Medulla oblongata (tissue), 1 donor: Measurements from ENCODE around the gene TP63.
"Not testable (repeated sequence)": the region's sequence is repeated elsewhere in the genome, so short reads cannot be mapped to it uniquely, and the experiment has no call there.

ENCODE experiments used
- DNase-seq: peaks from one replicate; pipeline ENCODE4 v3.0.0-alpha.2; 2015; ENCODE audit errors: extremely low spot score

TP63 gene

GRCh38 chr3:189625572-189625971 lies 5.6 kb upstream of the TP63 start:
- DNase-seq: no peak

DNA sequence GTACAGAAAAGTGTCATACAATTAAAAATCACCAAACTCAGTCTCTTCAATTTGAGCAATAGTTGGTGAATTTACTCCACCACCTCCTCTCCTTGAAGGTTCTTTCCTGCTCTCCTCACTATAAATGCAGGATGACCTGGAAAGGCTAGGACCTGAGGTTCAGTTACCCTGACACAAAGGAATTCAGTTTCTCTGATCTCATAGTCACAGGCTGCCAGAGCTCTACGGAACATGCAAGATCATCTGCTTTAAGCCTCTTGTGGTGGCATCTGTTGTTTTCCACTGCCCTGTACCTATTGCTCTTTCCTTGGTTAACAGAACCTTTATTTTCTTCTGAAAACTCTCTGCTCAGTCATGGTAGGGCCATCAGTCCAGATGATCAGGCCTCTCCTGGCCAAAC lies 4.9 kb upstream of the TP63 start:
- DNase-seq: no peak

GRCh38 chr3:189629803-189630455 lies 1.3 kb upstream of the TP63 start:
- no peak for DNase-seq

- peak; percentile 25 for DNase-seq
Measured at GRCh38 chr3:189630767-189631372, 319 bp upstream of the TP63 start.

DNA sequence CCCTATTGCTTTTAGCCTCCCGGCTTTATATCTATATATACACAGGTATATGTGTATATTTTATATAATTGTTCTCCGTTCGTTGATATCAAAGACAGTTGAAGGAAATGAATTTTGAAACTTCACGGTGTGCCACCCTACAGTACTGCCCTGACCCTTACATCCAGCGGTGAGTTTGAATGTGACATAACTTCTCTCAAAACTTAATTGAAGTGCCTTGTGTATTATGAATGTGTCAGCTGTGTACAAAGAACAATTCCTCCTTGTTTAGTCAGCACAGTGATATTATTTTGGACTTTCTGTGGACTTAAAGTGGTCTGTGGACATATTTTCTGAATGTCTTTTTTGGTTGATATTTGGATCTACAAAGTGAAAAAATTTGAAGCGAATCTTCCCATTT lies 220 bp downstream of the TP63 start:
- no peak for DNase-seq

- no peak for DNase-seq
Measured at GRCh38 chr3:189632242-189632641, 1.1 kb downstream of the TP63 start.

- DNase-seq: no peak
Measured at GRCh38 chr3:189635339-189635738, 4.2 kb downstream of the TP63 start.

DNA sequence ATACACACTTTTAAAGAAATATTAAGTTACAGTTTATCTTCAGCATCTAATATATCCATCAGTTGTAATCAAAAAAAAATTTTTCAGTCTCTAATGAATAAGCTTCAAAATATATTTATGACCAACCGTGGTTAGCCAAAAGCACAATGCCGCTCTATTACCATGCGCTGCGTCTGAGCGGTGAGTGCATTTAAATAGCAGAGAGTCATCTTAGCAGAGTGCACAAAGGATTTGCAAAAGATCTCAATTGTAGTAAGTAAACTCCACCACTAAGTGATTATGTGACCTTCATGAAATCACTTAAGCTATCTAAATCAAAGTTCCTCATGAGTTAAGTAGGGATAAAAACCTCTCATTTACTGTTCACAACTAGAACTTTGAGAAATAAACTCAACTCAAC lies 4.9 kb downstream of the TP63 start:
- no peak for DNase-seq

DNA sequence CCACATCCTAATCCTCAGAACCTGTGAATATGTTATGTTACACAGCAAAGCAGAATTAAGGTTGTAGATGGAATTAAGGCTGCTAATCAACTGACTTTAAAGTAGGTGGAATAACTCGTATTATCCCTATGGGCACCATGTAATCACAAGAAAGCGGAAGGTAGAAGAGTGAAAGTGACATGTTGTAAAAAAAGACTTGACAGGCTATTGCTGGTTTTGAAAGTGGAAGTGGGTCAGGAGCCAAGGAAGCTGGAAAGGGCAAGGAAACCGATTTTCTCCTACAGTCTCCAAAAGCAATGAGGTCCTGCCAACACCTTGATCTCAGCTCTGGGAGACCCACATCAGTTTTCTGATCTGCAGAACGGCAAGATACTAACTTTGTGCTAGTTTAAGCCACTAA lies 6.6 kb downstream of the TP63 start:
- peak; percentile 30 for DNase-seq

DNA sequence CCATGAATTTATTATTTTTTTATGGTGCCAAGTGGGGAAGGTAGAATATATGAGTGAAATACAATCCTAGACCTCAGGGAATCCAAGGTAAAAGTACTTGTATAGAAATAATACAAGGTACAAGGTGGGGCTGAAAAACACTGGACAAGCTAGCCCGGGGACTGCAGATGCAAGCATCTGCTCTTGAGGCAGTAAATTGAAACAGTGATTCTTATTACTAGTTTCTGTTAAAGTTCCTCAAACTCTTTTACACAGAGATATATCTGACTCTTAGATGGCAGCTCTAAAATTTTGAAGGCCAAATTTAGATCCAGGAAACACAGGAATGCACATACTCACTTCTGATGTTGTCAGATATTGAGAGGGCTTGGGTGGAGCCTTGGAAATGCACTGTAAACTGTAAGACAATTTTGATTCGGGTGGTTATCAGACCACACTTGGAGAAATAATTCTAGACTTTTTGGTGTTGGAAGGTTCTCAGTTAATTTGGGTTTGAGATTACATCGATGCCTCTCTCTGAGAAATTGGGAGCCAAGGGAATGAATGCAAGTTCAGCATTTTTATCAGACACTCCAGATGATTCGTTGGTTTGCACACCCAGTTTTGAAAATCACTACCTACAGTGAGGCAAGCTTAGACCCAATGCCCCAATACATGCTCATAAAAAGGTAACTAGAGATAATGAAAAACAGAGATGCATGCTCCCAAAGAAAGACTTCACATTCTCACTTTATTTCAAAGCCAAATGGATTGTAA lies 7.3 kb downstream of the TP63 start:
- DNase-seq: no peak

DNA sequence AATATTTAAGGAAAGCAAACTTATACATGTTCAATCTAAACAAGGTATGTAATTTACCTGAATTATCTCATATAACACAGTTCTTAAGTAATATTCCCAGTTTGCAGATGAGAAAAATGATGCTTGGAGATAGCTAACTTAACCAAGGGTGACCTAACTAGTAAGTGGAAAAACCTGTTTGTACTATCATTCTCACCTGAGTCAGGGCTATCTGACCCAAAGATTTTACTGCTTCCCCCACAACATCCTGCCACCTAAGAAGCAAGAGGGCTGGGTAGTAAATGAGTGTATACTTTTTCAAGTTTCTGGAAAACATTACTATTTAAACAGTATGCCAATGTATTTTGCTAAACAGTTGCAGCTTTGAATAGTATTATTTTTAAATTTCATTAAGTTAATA lies 10.6 kb downstream of the TP63 start:
- DNase-seq: no peak

- DNase-seq: peak; percentile 73
Measured at GRCh38 chr3:189646853-189647542, 15.8 kb downstream of the TP63 start.

DNA sequence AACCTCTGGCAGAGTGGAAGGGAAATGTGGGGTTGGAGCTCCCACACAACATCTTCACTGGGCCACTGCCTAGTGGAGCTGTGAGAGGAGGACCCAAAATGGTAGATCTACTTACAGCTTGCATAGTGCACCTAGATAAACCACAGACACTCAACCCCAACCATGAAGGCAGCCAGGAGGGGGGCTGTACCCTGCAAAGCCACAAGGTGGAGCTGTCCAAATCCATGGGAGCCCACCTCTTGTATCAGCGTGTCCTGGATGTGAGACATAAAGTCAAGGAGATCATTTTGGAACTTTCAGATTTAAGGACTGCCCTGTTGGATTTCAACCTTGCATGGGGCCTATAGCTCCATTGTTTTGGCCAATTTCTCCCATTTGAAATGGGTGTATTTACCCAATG lies 20.9 kb downstream of the TP63 start:
- no peak for DNase-seq

- no peak for DNase-seq
Measured at GRCh38 chr3:189655617-189656016, 24.4 kb downstream of the TP63 start.

DNA sequence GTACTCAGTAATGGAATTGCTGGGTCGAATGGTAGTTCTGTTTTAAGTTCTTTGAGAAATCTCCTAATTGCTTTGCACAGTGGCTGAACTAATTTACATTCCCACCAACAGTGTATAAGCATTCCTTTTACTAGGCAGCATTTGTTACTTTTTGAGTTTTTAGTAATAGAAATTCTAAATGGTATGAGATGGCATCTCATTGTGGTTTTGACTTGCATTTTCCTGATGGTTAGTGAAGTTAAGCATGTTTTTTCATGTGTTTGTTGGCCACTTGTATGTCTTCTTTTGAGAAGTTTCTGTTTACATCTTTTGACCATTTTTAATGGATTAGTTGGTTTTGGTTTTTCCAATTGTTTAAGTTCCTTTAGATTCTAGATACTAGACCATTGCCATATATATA lies 28.4 kb downstream of the TP63 start:
- DNase-seq: no peak

- DNase-seq: no peak
Measured at GRCh38 chr3:189664311-189664710, 33.1 kb downstream of the TP63 start.

- not testable (repeated sequence) for DNase-seq
Measured at GRCh38 chr3:189672346-189672745, 41.2 kb downstream of the TP63 start.

DNA sequence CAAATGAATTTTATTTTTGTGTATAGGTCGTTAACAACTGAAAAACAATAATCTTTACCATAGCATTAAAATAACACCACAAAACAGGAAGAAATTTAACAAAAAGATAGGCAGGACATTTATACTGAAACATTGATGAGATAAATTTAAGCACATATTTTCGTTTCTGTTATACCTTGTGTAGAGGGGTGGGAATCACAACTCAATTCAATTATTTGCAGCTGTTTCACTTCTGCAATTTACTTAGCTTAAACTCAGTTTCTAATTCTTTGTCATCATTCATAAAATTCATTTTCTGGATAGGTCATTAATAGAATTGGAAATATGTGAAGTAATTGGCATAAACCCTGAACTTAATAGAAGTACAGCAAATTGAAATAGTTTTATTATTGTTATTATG lies 42.3 kb downstream of the TP63 start:
- DNase-seq: no peak

- no peak for DNase-seq
Measured at GRCh38 chr3:189674249-189674913, 43.2 kb downstream of the TP63 start.

DNA sequence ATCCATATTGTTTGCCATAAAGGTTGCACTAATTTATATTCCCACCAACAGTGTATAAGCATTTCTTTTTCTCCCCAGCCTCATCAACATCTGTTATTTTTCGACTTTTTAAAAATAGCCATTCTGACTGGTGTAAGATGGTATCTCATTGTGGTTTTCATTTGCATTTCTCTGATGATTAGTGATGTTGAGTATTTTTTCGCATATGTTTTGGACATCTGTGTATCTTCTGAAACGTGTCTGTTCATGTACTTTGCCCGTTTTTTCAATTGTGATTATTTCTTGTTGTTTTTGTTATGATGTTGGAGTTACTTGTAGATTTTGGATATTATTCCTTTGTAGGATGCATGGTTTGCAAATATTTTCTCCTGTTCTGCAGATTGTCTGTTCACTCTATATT lies 46.5 kb downstream of the TP63 start:
- no peak for DNase-seq

GRCh38 chr3:189680723-189681122 lies 49.5 kb downstream of the TP63 start:
- DNase-seq: no peak
